Thyroid gland (tissue), 4 donors: Measurements from ENCODE around the gene COL16A1. TPM values are rescaled to one million over a fixed set of nuclear protein-coding genes. Genes with fewer than 3 reads are reported as not detected.

ENCODE experiments used
- DNase-seq, 2 donors: peaks; one replicate each; pipeline ENCODE4 v3.0.0-alpha.2; 2019
- H3K27ac ChIP-seq, 3 donors: fragments of 200-600 bp; sonication (generic); 1 replicate in 2 of 3; 2 replicates in 1 of 3; pipeline ENCODE4 v1.5.1; 2016 to 2019; ENCODE audit warnings: mild to moderate bottlenecking in 1 of 3, moderate library complexity in 1 of 3
- H3K27me3 ChIP-seq: fragments of 200-600 bp; sonication (generic); one replicate; pipeline ENCODE4 v1.5.1; 2019
- H3K36me3 ChIP-seq, 2 donors: fragments of 200-600 bp; sonication (generic); one replicate each; pipeline ENCODE4 v1.5.1; 2016 to 2019
- H3K4me1 ChIP-seq, 2 donors: fragments of 200-600 bp; sonication (generic); one replicate each; pipeline ENCODE4 v1.5.1; 2017 to 2019
- H3K4me3 ChIP-seq, 3 donors: fragments of 200-600 bp; sonication (generic); replicated peaks in 1 of 3; 1 replicate in 2 of 3; 2 replicates in 1 of 3; pipeline ENCODE4 v1.5.1; 2016; ENCODE audit warnings: mild to moderate bottlenecking in 1 of 3
- H3K9me3 ChIP-seq: fragments of 200-600 bp; sonication (generic); one replicate; pipeline ENCODE4 v1.5.1; 2017
- CTCF ChIP-seq, 6 experiments: fragments of 200-600 bp in 3 of 6; fragments of 450-650 bp in 3 of 6; sonication (generic) in 3 of 6; IDR thresholded peaks; one replicate each; pipeline ENCODE4 v1.5.1; 2016 to 2019; ENCODE audit warnings: antibody characterized with exemption in 6 of 6, mild to moderate bottlenecking in 2 of 6, inconsistent platforms in 1 of 6, moderate library complexity in 1 of 6
- POLR2A ChIP-seq, 2 donors: fragments of 450-650 bp; IDR thresholded peaks; one replicate each; pipeline ENCODE4 v1.6.1; 2017; ENCODE audit warnings: antibody characterized with exemption in 2 of 2, mild to moderate bottlenecking in 2 of 2, moderate library complexity in 1 of 2
- WGBS, 2 donors: methylation state at CpG; one replicate each; pipeline ENCODE4 v1.1.5; 2017; 5-methylcytosine and 5-hydroxymethylcytosine counted together
- intact Hi-C: fragments of 100-400 bp; cut with DNase I; formaldehyde crosslinking; loops from one replicate; pipeline ENCODE4 v1.15.1; 2023
- total RNA-seq, 4 donors: library from RNA; depleted of rRNA; stranded (reverse); fragments of >200 nt; gene quantifications; one replicate each; pipeline ENCODE4 v1.2.3, GENCODE V29; 2016

COL16A1 gene
- total RNA-seq, 4 donors from 2014 or later, result 61.3 to 121 (median 97.1) TPM

GRCh38 chr1:31691951-31692350 lies 11.9 kb downstream of the COL16A1 start:
- Histone ChIP-seq H3K4me1 (peaks cover 0 to 12% of the 10 kb centered on the region in 2 donors), H3K27me3 (no peaks in the 10 kb centered on the region), H3K4me3 (no peak overlapping the region), H3K27ac (no peak overlapping the region), H3K9me3 (no peaks in the 10 kb centered on the region), H3K36me3 (no peaks in the 10 kb centered on the region)
- TF ChIP-seq POLR2A (IDR thresholded peaks at IDR 0.05) (no peak), CTCF (IDR thresholded peaks at IDR 0.05) (no peak)
- 83 to 87% methylated on average over 9 to 10 of the region's 11 CpGs for WGBS, 2 donors
- intact Hi-C loops, result no loop called here
- no peak for DNase-seq

- no peak for TF ChIP-seq CTCF (IDR thresholded peaks at IDR 0.05)
- TF ChIP-seq POLR2A (IDR thresholded peaks at IDR 0.05), result no peak
- WGBS, 2 donors, result 90 to 93% methylated on average over 2 to 3 of the region's 4 CpGs
- H3K27me3 ChIP-seq, result no peaks in the 10 kb centered on the region
- intact Hi-C loops, result no loop called here
- H3K9me3 ChIP-seq, result no peaks in the 10 kb centered on the region
- no peak overlapping the region for H3K4me3 ChIP-seq
- no peak overlapping the region for H3K27ac ChIP-seq
- no peaks in the 10 kb centered on the region for H3K36me3 ChIP-seq
- peaks cover 0 to 7% of the 10 kb centered on the region in 2 donors for H3K4me1 ChIP-seq
- no peak for DNase-seq
Observed at GRCh38 chr1:31691446-31691845, 12.4 kb downstream of the COL16A1 start.

GRCh38 chr1:31690921-31691320 lies 12.9 kb downstream of the COL16A1 start:
- no peak for DNase-seq

GRCh38 chr1:31689854-31690253 lies 14.0 kb downstream of the COL16A1 start:
- TF ChIP-seq CTCF (IDR thresholded peaks at IDR 0.05) (no peak), POLR2A (IDR thresholded peaks at IDR 0.05) (no peak)
- H3K4me3 ChIP-seq, result no peak overlapping the region
- H3K27ac ChIP-seq, result no peak overlapping the region
- no peaks in the 10 kb centered on the region for H3K4me1 ChIP-seq
- WGBS, 2 donors, result 84 to 87% methylated on average over 5 to 6 of the region's 6 CpGs
- H3K27me3 ChIP-seq, result no peaks in the 10 kb centered on the region
- no peak for DNase-seq
- intact Hi-C loops, result no loop called here
- H3K36me3 ChIP-seq, result no peaks in the 10 kb centered on the region
- no peaks in the 10 kb centered on the region for H3K9me3 ChIP-seq

More at GRCh38 chr1:31690921-31691320, 12.9 kb downstream of the COL16A1 start:
- H3K9me3 ChIP-seq, result no peaks in the 10 kb centered on the region
- H3K27me3 ChIP-seq, result no peaks in the 10 kb centered on the region
- peaks cover 0 to 2% of the 10 kb centered on the region in 2 donors for H3K4me1 ChIP-seq
- TF ChIP-seq CTCF (IDR thresholded peaks at IDR 0.05), result no peak
- no peak for TF ChIP-seq POLR2A (IDR thresholded peaks at IDR 0.05)
- WGBS, 2 donors, result 80 to 91% methylated on average over 9 to 10 of the region's 10 CpGs
- no peaks in the 10 kb centered on the region for H3K36me3 ChIP-seq
- intact Hi-C loops, result no loop called here
- no peak overlapping the region for H3K27ac ChIP-seq
- no peak overlapping the region for H3K4me3 ChIP-seq

GRCh38 chr1:31689379-31689778 lies 14.4 kb downstream of the COL16A1 start:
- Histone ChIP-seq H3K4me3 (no peak overlapping the region), H3K36me3 (no peaks in the 10 kb centered on the region), H3K4me1 (no peaks in the 10 kb centered on the region), H3K27me3 (no peaks in the 10 kb centered on the region), H3K9me3 (no peaks in the 10 kb centered on the region), H3K27ac (no peak overlapping the region)
- intact Hi-C loops, result no loop called here
- 70% methylated on average over 2 of the region's 2 CpGs; no CpG with 5 or more reads in 1 of the 2 donors for WGBS, 2 donors
- DNase-seq, result no peak
- TF ChIP-seq POLR2A (IDR thresholded peaks at IDR 0.05), result no peak
- TF ChIP-seq CTCF (IDR thresholded peaks at IDR 0.05), result no peak
